Neural cell (in vitro differentiated cells): ENCODE results near the gene MRPS31. TPM values are rescaled to one million over a fixed set of nuclear protein-coding genes. Genes with fewer than 3 reads are reported as not detected.
"Not testable (repeated sequence)": the region's sequence is repeated elsewhere in the genome, so short reads cannot be mapped to it uniquely, and the experiment has no call there.

Source experiments
- H2AFZ ChIP-seq: fragments of 200-600, 300-800 bp; sonication (generic), shearing (Covaris generic); 2 replicates; pipeline ENCODE4 v1.6.0; 2014; ENCODE audit warnings: low read depth, mild to moderate bottlenecking, antibody characterized with exemption, low read length, moderate library complexity
- H3F3A ChIP-seq: fragments of 200-600 bp; shearing (Covaris generic); 2 replicates; pipeline ENCODE4 v1.6.1; 2016; ENCODE audit warnings: mild to moderate bottlenecking, moderate library complexity, mixed read lengths, antibody characterized with exemption, low read length; ENCODE audit not compliant: insufficient read depth, poor library complexity, severe bottlenecking
- H3K27ac ChIP-seq: fragments of 200-600, 300-800 bp; sonication (generic), shearing (Covaris generic); 2 replicates; pipeline ENCODE4 v1.5.1; 2014; ENCODE audit warnings: mild to moderate bottlenecking, low read length, moderate library complexity
- H3K27me3 ChIP-seq: fragments of 300-800, 200-600 bp; sonication (generic), shearing (Covaris generic); 2 replicates; pipeline ENCODE4 v1.6.0; 2014; ENCODE audit warnings: mild to moderate bottlenecking, low read depth, low read length, moderate library complexity; ENCODE audit not compliant: insufficient read depth
- H3K36me3 ChIP-seq: fragments of 300-800, 200-600 bp; sonication (generic), shearing (Covaris generic); 2 replicates; pipeline ENCODE4 v1.5.1; 2014; ENCODE audit warnings: mild to moderate bottlenecking, antibody characterized with exemption, low read length, moderate library complexity; ENCODE audit not compliant: insufficient read depth
- H3K4me2 ChIP-seq: fragments of 300-800, 200-600 bp; sonication (generic), shearing (Covaris generic); 2 replicates; pipeline ENCODE4 v1.6.0; 2014; ENCODE audit warnings: mild to moderate bottlenecking, low read length
- H3K4me3 ChIP-seq: fragments of 300-800, 200-600 bp; sonication (generic), shearing (Covaris generic); 2 replicates; pipeline ENCODE4 v1.5.1; 2014; ENCODE audit warnings: mild to moderate bottlenecking, low read length, moderate library complexity
- H3K79me2 ChIP-seq: fragments of 200-600 bp; shearing (Covaris generic); replicated peaks from 2 replicates; pipeline ENCODE4 v1.6.0; 2014; ENCODE audit warnings: mild to moderate bottlenecking, low read length, moderate library complexity; ENCODE audit not compliant: insufficient read depth
- H3K9ac ChIP-seq: fragments of 300-800, 200-600 bp; sonication (generic), shearing (Covaris generic); 2 replicates; pipeline ENCODE4 v1.6.1; 2016; ENCODE audit warnings: mild to moderate bottlenecking, low read length, mixed read lengths
- H3K9me2 ChIP-seq: fragments of 200-600 bp; shearing (Covaris generic); 2 replicates; pipeline ENCODE4 v1.6.1; 2016; ENCODE audit warnings: mild to moderate bottlenecking, low read length, mixed read lengths; ENCODE audit not compliant: insufficient read depth
- H3K9me3 ChIP-seq: fragments of 200-600, 300-800 bp; sonication (generic), shearing (Covaris generic); 2 replicates; pipeline ENCODE4 v1.6.1; 2016; ENCODE audit warnings: mild to moderate bottlenecking, mixed run types, low read length, moderate library complexity, mixed read lengths
- H4K20me1 ChIP-seq: fragments of 200-600 bp; shearing (Covaris generic); 2 replicates; pipeline ENCODE4 v1.6.1; 2016; ENCODE audit warnings: mild to moderate bottlenecking, mixed run types; ENCODE audit not compliant: insufficient read depth
- EP300 ChIP-seq: fragments of 450-650 bp; conservative IDR thresholded peaks from 2 replicates; pipeline ENCODE4 v1.6.1; 2014; ENCODE audit warnings: antibody characterized with exemption, mild to moderate bottlenecking, moderate library complexity; ENCODE audit not compliant: poor library complexity, severe bottlenecking
- EZH2 ChIP-seq: fragments of 200-600, 300-800 bp; shearing (Covaris generic), sonication (generic); IDR thresholded peaks from 2 replicates; pipeline ENCODE4 v1.6.1; 2014; ENCODE audit warnings: antibody characterized with exemption, low read length, borderline replicate concordance, mild to moderate bottlenecking; ENCODE audit not compliant: insufficient read depth, poor library complexity, severe bottlenecking
- MXI1 ChIP-seq: fragments of 450-650 bp; conservative IDR thresholded peaks from 2 replicates; pipeline ENCODE4 v1.6.1; 2014; ENCODE audit warnings: antibody characterized with exemption, mild to moderate bottlenecking; ENCODE audit not compliant: poor library complexity, severe bottlenecking
- POLR2AphosphoS5 ChIP-seq: IDR thresholded peaks from 2 replicates; pipeline ENCODE4 v1.6.1; 2012
- RAD21 ChIP-seq: fragments of 450-650 bp; conservative IDR thresholded peaks from 2 replicates; pipeline ENCODE4 v1.6.1; 2014; ENCODE audit warnings: antibody characterized with exemption, mild to moderate bottlenecking, moderate library complexity
- SMC3 ChIP-seq: fragments of 450-650 bp; conservative IDR thresholded peaks from 2 replicates; pipeline ENCODE4 v1.6.1; 2014; ENCODE audit warnings: antibody characterized with exemption, mild to moderate bottlenecking, moderate library complexity; ENCODE audit not compliant: poor library complexity
- TAF1 ChIP-seq: IDR thresholded peaks from 2 replicates; pipeline ENCODE4 v1.6.1; 2012; ENCODE audit warnings: low read depth
- polyA plus RNA-seq: library from polyadenylated mRNA; depleted of rRNA; stranded (reverse); fragments of >200 nt; gene quantifications from 2 replicates; pipeline ENCODE4 v1.2.3, GENCODE V29; 2014
- TF ChIP-seq, protein P1 (sequence below): IDR thresholded peaks from 2 replicates; pipeline ENCODE4 v1.6.1; 2012; ENCODE audit warnings: borderline replicate concordance
- TF ChIP-seq, protein P2 (sequence below): fragments of 450-650 bp; IDR thresholded peaks from 2 replicates; pipeline ENCODE4 v1.5.1; 2014; ENCODE audit warnings: antibody characterized with exemption, mild to moderate bottlenecking, moderate library complexity; ENCODE audit not compliant: poor library complexity, severe bottlenecking

Gene MRPS31
- polyA plus RNA-seq, 1 donor from 2014 or later: 72.4 TPM

DNA sequence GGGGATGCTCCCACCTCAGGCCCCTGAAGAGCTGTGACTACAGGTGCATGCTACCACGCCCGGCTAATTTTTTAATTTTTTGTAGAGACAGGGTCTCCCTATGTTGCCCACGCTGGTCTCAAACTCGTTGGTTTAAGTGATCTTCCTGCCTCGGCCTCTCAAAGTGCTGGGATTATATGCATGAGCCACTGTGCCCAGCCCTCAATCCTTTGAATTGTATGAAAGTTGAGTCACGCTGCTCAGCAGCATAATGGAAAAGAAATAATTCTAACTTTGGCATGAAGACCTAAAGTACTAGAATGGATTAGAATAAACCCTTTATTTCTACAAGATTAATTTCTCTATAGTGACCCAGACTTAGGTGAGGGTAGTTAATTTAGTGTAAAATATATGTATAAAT is 42.4 kb downstream of the MRPS31 start:
- no peaks in the 10 kb centered on the region for H3F3A ChIP-seq
- TF ChIP-seq, protein P1, sequence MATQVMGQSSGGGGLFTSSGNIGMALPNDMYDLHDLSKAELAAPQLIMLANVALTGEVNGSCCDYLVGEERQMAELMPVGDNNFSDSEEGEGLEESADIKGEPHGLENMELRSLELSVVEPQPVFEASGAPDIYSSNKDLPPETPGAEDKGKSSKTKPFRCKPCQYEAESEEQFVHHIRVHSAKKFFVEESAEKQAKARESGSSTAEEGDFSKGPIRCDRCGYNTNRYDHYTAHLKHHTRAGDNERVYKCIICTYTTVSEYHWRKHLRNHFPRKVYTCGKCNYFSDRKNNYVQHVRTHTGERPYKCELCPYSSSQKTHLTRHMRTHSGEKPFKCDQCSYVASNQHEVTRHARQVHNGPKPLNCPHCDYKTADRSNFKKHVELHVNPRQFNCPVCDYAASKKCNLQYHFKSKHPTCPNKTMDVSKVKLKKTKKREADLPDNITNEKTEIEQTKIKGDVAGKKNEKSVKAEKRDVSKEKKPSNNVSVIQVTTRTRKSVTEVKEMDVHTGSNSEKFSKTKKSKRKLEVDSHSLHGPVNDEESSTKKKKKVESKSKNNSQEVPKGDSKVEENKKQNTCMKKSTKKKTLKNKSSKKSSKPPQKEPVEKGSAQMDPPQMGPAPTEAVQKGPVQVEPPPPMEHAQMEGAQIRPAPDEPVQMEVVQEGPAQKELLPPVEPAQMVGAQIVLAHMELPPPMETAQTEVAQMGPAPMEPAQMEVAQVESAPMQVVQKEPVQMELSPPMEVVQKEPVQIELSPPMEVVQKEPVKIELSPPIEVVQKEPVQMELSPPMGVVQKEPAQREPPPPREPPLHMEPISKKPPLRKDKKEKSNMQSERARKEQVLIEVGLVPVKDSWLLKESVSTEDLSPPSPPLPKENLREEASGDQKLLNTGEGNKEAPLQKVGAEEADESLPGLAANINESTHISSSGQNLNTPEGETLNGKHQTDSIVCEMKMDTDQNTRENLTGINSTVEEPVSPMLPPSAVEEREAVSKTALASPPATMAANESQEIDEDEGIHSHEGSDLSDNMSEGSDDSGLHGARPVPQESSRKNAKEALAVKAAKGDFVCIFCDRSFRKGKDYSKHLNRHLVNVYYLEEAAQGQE: no peak
- TF ChIP-seq TAF1 (no peak), SMC3 (no peak), RAD21 (no peak), POLR2AphosphoS5 (no peak), EP300 (no peak), EZH2 (no peak), MXI1 (no peak)
- TF ChIP-seq, protein P2, sequence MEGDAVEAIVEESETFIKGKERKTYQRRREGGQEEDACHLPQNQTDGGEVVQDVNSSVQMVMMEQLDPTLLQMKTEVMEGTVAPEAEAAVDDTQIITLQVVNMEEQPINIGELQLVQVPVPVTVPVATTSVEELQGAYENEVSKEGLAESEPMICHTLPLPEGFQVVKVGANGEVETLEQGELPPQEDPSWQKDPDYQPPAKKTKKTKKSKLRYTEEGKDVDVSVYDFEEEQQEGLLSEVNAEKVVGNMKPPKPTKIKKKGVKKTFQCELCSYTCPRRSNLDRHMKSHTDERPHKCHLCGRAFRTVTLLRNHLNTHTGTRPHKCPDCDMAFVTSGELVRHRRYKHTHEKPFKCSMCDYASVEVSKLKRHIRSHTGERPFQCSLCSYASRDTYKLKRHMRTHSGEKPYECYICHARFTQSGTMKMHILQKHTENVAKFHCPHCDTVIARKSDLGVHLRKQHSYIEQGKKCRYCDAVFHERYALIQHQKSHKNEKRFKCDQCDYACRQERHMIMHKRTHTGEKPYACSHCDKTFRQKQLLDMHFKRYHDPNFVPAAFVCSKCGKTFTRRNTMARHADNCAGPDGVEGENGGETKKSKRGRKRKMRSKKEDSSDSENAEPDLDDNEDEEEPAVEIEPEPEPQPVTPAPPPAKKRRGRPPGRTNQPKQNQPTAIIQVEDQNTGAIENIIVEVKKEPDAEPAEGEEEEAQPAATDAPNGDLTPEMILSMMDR: no peak
- H3K27ac ChIP-seq: no peak overlapping the region
- no peaks in the 10 kb centered on the region for H3K79me2 ChIP-seq
- no peak overlapping the region for H3K4me2 ChIP-seq
- H3K9me3 ChIP-seq: no peaks in the 10 kb centered on the region
- H3K36me3 ChIP-seq: no peaks in the 10 kb centered on the region
- no peak overlapping the region for H3K9ac ChIP-seq
- H2AFZ ChIP-seq: no peak overlapping the region
- H3K4me3 ChIP-seq: no peak overlapping the region
- no peaks in the 10 kb centered on the region for H3K9me2 ChIP-seq
- no peaks in the 10 kb centered on the region for H4K20me1 ChIP-seq
- H3K27me3 ChIP-seq: no peaks in the 10 kb centered on the region

DNA sequence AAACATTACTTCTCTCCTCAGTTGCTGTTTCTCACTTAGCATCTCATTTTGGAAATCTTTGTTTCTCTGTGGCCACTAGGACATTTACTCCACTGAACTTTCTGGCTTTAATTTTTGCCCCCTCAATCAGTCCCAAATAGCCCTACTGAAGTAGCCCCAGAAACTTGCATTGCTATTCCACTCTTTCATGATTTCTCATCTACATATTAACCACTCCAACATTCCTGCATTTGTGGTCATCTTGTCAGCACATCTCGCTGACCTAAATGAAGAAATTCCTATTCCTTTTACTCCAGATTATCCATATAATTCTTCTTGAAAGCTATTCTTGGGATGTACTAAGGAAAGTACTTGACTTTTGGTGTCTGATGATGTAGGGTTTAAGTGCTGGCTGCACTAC is 56.6 kb downstream of the MRPS31 start:
- H3K36me3 ChIP-seq, H3K4me3 ChIP-seq, H2AFZ ChIP-seq, H3K27ac ChIP-seq, H3K4me2 ChIP-seq, H3K9ac ChIP-seq, H3K79me2 ChIP-seq, H4K20me1 ChIP-seq, H3K27me3 ChIP-seq, H3K9me3 ChIP-seq, H3F3A ChIP-seq, H3K9me2 ChIP-seq: not testable (repeated sequence)

DNA sequence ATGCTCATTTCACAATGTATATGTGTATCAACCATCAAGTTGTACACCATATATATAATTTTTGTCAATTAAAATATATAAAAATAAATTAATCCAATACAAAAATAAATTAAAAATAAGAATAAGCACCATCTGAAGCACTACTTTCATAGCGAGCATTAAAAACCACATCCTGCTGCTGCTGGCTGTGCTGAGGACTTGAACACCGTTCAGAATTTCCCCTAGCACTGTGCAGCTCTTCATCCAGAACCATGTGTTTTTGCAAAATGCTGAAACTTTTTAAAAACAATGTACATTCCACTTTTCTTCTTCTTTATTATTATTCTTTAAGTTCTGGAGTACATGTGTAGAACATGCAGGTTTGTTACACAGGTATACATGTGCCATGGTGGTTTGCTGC is 64.6 kb downstream of the MRPS31 start:
- Histone ChIP-seq H3K9me3 (no peaks in the 10 kb centered on the region), H3K27me3 (no peaks in the 10 kb centered on the region), H3K4me2 (no peak overlapping the region), H3K36me3 (no peaks in the 10 kb centered on the region), H4K20me1 (no peaks in the 10 kb centered on the region), H2AFZ (no peak overlapping the region), H3K27ac (no peak overlapping the region), H3F3A (no peaks in the 10 kb centered on the region), H3K4me3 (no peak overlapping the region), H3K79me2 (no peaks in the 10 kb centered on the region), H3K9ac (no peak overlapping the region), H3K9me2 (no peaks in the 10 kb centered on the region)
- TF ChIP-seq EP300: no peak
